ENCODE results near the gene MXRA7. TPM values are rescaled to one million over a fixed set of nuclear protein-coding genes. Genes with fewer than 3 reads are reported as not detected.

Gene MXRA7
- total RNA-seq, 2 experiments from 2014 or later, result 8.4 to 8.6 TPM

- CTCF ChIA-PET, result interaction anchor here (1.1 to 3.0 kb wide), 2 partner anchors 24 to 34 kb away, joined by 6 to 11 read pairs; no protein-coding TSS in a partner anchor
- no peak overlapping the region for H3K27ac Mint-ChIP-seq
- no peaks in the 10 kb centered on the region for H3K36me3 Mint-ChIP-seq (ENCODE audit: low read depth)
These were observed 53.1 kb downstream of the MXRA7 start for GRCh38 chr17:76657505-76658241.

GRCh38 chr17:76654408-76654807, 56.4 kb downstream of the MXRA7 start:
- no peak overlapping the region for H3K27ac Mint-ChIP-seq
- H3K27me3 Mint-ChIP-seq, result peaks cover 3% of the 10 kb centered on the region
- ATAC-seq (peak; percentile 27), DNase-seq (no peak)
- intact Hi-C loops (cut with micrococcal nuclease), result no loop called here
- ChIA-PET POLR2A (no interaction called here), CTCF (interaction anchor here (0.8 to 1.0 kb wide), 2 partner anchors 147 to 149 kb away, joined by 3 read pairs; no protein-coding TSS in a partner anchor)
- no peaks in the 10 kb centered on the region for H3K9me3 Mint-ChIP-seq
- peaks cover 12% of the 10 kb centered on the region for H3K4me1 Mint-ChIP-seq (ENCODE audit: low read depth)
- H3K4me3 Mint-ChIP-seq, result no peak overlapping the region
- TF ChIP-seq CTCF (IDR thresholded peaks at IDR 0.05), result no peak
- H3K36me3 Mint-ChIP-seq (ENCODE audit: low read depth), result no peaks in the 10 kb centered on the region

More at GRCh38 chr17:76657505-76658241, 53.1 kb downstream of the MXRA7 start:
- Mint-ChIP-seq H3K4me1 (ENCODE audit: low read depth) (peaks cover 22% of the 10 kb centered on the region), H3K9me3 (no peaks in the 10 kb centered on the region), H3K27me3 (no peaks in the 10 kb centered on the region), H3K4me3 (no peak overlapping the region)
- POLR2A ChIA-PET, result no interaction called here
- DNase-seq (no peak), ATAC-seq (no peak)
- intact Hi-C loops (cut with micrococcal nuclease), result no loop called here
- TF ChIP-seq CTCF (IDR thresholded peaks at IDR 0.05), result no peak

- ATAC-seq (no peak), DNase-seq (no peak)
- Mint-ChIP-seq H3K4me1 (ENCODE audit: low read depth) (peaks cover 3% of the 10 kb centered on the region), H3K36me3 (ENCODE audit: low read depth) (peaks cover 1% of the 10 kb centered on the region), H3K27ac (no peak overlapping the region), H3K4me3 (no peak overlapping the region), H3K9me3 (peaks cover 6% of the 10 kb centered on the region), H3K27me3 (peaks cover 3% of the 10 kb centered on the region)
- POLR2A ChIA-PET, result no interaction called here
- TF ChIP-seq CTCF (IDR thresholded peaks at IDR 0.05), result no peak
- intact Hi-C loops (cut with micrococcal nuclease), result no loop called here
- CTCF ChIA-PET, result no interaction called here
These were observed 60.3 kb downstream of the MXRA7 start for GRCh38 chr17:76650504-76650903.

DNA sequence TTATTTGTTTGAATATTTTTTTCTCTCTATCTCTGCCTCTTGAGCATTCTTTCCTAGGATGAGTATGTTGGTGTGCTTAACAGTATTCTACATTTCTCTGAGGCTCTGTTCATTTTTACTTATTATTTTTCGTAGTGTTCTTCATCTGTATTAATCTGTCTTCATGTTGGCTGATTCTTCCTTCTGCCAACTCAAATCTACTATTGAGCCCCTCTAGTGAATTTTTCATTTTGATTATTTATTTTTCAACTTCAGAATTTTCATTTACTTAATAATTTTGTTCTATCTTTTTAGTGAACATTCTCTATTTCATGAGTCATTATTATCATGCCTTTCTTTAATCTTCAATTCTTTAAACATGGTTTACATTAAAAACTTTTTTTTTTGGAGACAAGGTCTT, 64.1 kb downstream of the MXRA7 start:
- Mint-ChIP-seq H3K27me3 (peaks cover 2% of the 10 kb centered on the region), H3K4me1 (ENCODE audit: low read depth) (peaks cover 12% of the 10 kb centered on the region), H3K9me3 (peaks cover 6% of the 10 kb centered on the region), H3K36me3 (ENCODE audit: low read depth) (peaks cover 1% of the 10 kb centered on the region), H3K27ac (no peak overlapping the region), H3K4me3 (no peak overlapping the region)
- ChIA-PET POLR2A (no interaction called here), CTCF (interaction anchor here (1.0 to 1.3 kb wide), 3 partner anchors 22 to 123 kb away, joined by 3 to 6 read pairs (median 3); no protein-coding TSS in a partner anchor)
- ATAC-seq (no peak), DNase-seq (no peak)
- no peak for TF ChIP-seq CTCF (IDR thresholded peaks at IDR 0.05)
- intact Hi-C loops (cut with micrococcal nuclease), result no loop called here

- CTCF ChIA-PET, result interaction anchor here (1.3 kb wide), 1 partner anchor 36 kb away, joined by 6 read pairs; no protein-coding TSS in a partner anchor
- Mint-ChIP-seq H3K9me3 (peaks cover 6% of the 10 kb centered on the region), H3K27ac (no peak overlapping the region), H3K36me3 (ENCODE audit: low read depth) (peaks cover 1% of the 10 kb centered on the region), H3K4me3 (no peak overlapping the region), H3K4me1 (ENCODE audit: low read depth) (peaks cover 10% of the 10 kb centered on the region), H3K27me3 (no peaks in the 10 kb centered on the region)
- POLR2A ChIA-PET, result no interaction called here
- no peak for TF ChIP-seq CTCF (IDR thresholded peaks at IDR 0.05)
- ATAC-seq (no peak), DNase-seq (no peak)
- intact Hi-C loops (cut with micrococcal nuclease), result no loop called here
These were observed 65.3 kb downstream of the MXRA7 start for GRCh38 chr17:76645481-76645880.

Measured in activated CD8-positive, alpha-beta T cell treated with anti-CD3 and anti-CD28 coated beads for 36 hours (primary cell).